ENCODE results near the gene TMPRSS9.
"Not testable (repeated sequence)": the region's sequence is repeated elsewhere in the genome, so short reads cannot be mapped to it uniquely, and the experiment has no call there.

The TMPRSS9 gene

GRCh38 chr19:2462635-2463421 is 102.8 kb downstream of the TMPRSS9 start:
- peak; percentile 96 for DNase-seq (ENCODE audit: low read depth)

GRCh38 chr19:2463694-2464093 is 103.6 kb downstream of the TMPRSS9 start:
- DNase-seq (ENCODE audit: low read depth), result not testable (repeated sequence)

- DNase-seq (ENCODE audit: low read depth), result no peak
Measured at GRCh38 chr19:2464389-2464788, 104.3 kb downstream of the TMPRSS9 start.

GRCh38 chr19:2468596-2468995 is 108.5 kb downstream of the TMPRSS9 start:
- DNase-seq (ENCODE audit: low read depth), result no peak

GRCh38 chr19:2469102-2469914 is 109.2 kb downstream of the TMPRSS9 start:
- no peak for DNase-seq (ENCODE audit: low read depth)

GRCh38 chr19:2469915-2470200 is 109.8 kb downstream of the TMPRSS9 start:
- not testable (repeated sequence) for DNase-seq (ENCODE audit: low read depth)

- DNase-seq (ENCODE audit: low read depth), result no peak
Measured at GRCh38 chr19:2474232-2475017, 114.4 kb downstream of the TMPRSS9 start.

- no peak for DNase-seq (ENCODE audit: low read depth)
Measured at GRCh38 chr19:2475018-2475701, 115.1 kb downstream of the TMPRSS9 start.
